ENCODE measurements around the gene CHST12. TPM values are rescaled to one million over a fixed set of nuclear protein-coding genes. Genes with fewer than 3 reads are reported as not detected.

CHST12 gene
- 16.6 and 20.2 TPM in 2 replicates for total RNA-seq

DNA sequence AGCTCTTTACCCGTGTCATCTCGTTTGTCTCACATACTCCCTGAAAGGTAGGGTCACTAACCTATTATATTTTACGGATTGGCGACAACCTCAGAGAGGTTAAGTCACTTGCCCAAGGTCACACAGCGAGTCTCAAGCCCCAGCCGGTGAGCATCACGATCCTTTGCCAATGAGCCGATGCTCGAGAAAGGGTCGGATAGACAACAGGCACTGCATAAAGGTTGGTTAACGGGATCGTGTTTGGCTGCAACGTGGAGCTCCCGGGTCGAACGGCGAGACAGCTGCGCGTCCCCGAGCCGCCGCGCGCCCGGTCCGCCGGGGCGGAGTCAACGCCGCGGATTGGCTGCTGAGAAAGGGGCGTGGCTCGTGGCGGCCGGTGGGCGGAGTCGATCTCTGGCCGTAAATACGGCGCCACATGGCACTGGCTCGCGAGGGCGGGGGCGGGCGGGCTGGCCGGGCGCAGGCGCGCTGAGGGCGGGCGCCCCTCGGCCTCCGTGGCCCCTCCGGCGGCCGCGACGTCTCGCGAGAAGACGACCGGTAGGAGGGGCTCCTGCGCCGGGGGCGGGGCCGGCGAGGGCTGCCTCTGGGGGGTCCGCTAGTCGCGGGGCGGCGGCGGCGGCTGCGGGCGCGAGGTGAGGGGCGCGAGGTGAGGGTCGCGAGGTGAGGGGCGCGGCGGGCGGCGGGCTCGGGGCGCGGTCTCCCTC is at the start of gene CHST12:
Gene CHST12, plus strand, starts transcription at position 598 of the 704 bp plus-strand sequence. CDS start 29,029 bp downstream, outside the sequence.

DNA sequence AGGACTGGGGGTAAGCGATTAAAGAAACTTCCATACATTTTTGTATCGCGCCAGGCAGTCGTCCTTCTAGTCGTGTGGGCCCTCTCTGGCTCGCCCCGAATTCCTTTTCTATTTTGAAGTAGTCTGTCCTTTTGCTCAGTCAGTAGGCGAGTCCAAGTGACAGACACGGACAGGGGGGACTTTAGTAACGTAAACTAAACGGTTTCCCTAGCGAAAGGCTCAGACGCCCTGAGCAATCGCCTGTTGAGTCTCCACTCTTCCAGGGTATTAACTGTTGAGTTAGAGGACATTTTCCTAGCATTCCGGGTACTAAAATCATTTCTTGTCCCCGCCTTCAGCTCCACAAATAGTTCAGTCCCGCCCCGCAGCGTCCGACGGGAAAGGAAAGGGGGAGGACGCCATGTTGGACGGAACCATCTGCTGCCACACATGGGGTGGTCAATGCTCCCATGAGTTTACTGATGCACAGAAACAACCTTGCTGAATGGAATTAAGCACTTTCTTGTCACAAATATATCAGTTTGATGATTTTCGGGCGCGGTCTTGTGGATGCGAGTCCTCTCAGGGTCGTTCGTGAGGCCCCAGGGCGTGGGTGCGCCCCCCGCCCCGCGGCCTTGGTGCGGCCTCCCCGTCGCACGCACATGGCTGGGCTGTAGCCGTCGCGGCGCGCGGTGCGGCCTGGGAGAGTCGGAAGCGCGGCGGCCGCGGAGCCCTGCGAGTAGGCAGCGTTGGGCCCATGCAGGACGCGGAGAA is 49.0 kb upstream of the CHST12 start, which contains the start of gene EIF3B:
Gene EIF3B, plus strand, starts transcription at position 642 of the 753 bp plus-strand sequence. Its CDS starts 95 bp downstream, at position 737.

DNA sequence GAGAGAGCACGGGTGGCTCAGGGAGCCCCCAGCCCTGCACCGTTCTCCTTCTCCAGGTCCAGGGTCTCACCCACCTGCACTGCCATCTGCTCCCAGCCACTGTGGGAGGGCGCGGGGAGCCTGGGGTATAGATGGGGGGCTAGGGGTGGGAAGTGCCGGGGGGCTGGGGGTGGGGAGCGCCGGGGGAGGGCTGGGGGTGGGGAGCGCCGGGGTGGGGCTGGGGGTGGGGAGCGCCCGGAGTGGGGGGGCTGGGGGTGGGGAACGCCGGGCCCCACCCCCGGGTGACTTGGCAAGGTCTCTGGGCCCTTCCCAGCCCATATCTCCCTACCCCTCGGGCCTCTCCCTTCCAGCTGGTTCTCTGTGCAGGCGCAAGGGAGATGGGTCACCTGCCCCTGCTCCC is 72.9 kb downstream of the CHST12 start, which contains the start of gene GRIFIN:
Gene GRIFIN, minus strand, starts transcription at position 101 of the 400 bp plus-strand sequence. Its CDS starts 15 bp downstream, at position 86.

Other genes starting within 250 kb of the CHST12 start
- 20.3 and 33.1 TPM in 2 replicates for gene MAD1L1, start 170.7 kb upstream of the CHST12 start, total RNA-seq
- 13.2 and 14.6 TPM in 2 replicates for gene MRM2, start 161.4 kb upstream of the CHST12 start, total RNA-seq
- gene NUDT1, start 161.4 kb upstream of the CHST12 start, total RNA-seq = 8.8 and 21.1 TPM in 2 replicates
- gene SNX8, start 89.2 kb upstream of the CHST12 start, total RNA-seq = 23.1 and 34.7 TPM in 2 replicates
- gene EIF3B, start 48.8 kb upstream of the CHST12 start, total RNA-seq = 113 and 123 TPM in 2 replicates
- not detected in 2 replicates for gene GRIFIN, start 72.8 kb downstream of the CHST12 start, total RNA-seq
- 7.7 and 7.9 TPM in 2 replicates for gene LFNG, start 116.2 kb downstream of the CHST12 start, total RNA-seq
- gene BRAT1, start 151.9 kb downstream of the CHST12 start, total RNA-seq = 28.7 and 31.0 TPM in 2 replicates
- gene IQCE, start 155.4 kb downstream of the CHST12 start, total RNA-seq = 5.6 and 12.9 TPM in 2 replicates
- gene TTYH3, start 228.4 kb downstream of the CHST12 start, total RNA-seq = 49.8 and 59.0 TPM in 2 replicates

Measured in pericardium fibroblast (primary cell).